NCI-H2227 (cell line): ENCODE data around the gene OPCML.

Experiments used
- DNase-seq: peaks from one replicate; lab custom pipeline; 2025; ENCODE audit not compliant: unreplicated experiment; lab: John Stamatoyannopoulos, UW

Gene OPCML

DNA sequence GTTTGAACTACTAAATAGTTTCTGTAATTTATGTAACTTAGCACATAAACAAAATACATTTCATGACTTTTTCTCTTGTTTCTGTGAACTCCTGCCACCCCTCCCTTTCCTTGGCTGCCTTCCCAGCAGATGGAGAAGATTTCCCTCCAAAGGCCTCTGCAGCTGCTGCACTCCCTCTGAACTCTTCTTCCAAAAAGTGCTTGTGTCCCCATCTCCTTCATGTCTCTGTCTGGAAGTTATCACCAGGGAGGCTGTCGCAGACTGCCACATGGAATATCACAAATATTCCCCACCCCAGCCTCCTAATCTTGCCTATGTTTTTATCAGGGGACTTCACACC is 1068.3 kb downstream of the OPCML start:
- no peak for DNase-seq

DNA sequence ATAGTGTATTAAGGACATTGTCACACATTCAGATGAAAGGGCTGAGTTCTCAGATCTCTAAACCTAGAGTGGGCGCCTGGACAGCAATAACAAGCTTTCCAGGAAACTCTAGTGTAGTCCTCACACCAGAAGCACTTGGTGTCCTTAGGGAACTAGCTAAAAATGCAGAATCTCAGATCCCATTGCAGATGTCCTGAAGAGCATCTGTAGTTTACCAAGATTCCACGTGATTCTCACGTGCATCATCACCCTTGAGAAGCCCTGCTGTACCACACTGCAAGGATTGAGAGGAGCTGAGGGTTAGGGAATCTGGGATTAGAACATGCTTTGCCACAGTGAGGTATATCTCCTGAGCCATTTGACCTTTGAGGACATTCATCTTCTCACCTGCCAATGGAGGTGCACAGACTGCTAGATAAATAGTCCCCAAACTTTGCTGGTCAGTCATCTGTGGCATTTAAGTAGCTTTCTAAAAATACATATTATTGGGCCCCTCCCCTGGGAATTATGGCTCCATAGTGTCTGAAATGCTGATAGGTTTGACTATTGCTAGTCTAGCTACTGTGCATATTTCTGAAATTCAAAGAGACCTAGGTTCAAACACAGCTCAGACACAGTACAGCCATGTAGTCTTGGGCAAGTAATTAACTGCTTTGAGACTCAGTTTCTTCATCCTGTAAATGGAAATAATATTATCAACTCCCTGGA is 1068.9 kb downstream of the OPCML start:
- DNase-seq = no peak

DNA sequence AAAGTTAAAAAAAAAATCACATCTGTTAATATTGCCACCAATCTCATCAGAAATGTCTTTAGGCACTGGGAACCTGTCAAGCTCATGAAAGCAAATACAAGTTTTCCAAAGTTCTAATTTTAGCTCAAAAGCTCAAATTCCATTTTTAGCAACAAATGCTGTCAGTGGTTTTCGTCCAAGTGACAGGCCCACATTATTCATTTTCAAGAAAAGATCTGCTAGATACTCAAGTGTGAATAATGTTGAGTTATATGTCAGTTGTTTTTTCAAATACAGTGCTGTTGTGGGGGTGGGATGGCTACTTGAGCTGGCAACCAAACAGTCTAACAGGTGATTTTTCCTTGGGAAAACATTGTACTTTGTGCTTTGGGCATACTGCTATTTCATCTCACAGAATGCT is 1072.6 kb downstream of the OPCML start:
- no peak for DNase-seq

DNA sequence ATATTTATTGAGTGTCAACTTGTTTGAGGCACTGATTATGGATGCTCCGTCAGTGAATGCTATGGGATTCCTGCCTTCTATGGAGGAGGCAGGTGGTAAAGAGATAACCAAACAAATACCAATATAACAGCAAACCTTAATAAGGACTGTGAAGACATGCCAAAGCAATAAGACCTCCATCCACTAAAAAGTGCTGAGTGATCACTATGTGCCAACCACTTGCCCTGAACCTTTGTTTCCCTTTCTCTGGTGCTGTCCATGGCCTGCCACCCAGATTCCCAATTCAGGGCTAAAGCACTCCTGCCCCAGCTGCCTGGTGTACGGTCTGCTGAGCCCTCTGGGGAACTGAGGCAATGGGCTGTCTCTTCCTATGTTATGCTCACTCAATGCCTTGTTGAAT is 1074.9 kb downstream of the OPCML start:
- DNase-seq = no peak

DNA sequence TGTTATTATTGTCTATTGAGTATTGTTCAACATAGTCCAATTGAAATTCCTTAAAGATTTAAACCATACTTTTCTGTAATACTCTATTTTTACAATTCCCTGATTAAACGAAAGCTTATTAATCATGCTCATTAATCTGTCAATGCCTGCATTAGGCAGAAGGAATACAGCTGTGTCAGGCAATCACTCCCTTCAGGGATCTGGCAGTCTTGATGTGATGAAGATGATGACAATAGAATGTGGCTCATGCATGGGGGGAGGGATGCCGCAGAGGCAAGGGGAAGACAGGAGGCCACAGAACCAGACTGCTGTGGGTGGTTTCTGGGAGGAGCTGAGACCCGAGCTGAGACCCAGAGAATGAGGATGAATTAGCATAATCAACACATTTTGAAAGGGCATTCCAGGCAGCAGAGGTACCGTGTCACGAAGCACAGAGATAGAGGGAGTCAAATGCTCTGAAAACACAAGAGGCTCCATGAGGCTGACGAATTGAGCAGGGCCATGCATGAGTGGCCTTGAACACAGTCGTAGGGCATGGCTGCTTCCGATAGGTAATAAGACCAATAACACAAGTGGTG is 1075.5 kb downstream of the OPCML start:
- no peak for DNase-seq

DNA sequence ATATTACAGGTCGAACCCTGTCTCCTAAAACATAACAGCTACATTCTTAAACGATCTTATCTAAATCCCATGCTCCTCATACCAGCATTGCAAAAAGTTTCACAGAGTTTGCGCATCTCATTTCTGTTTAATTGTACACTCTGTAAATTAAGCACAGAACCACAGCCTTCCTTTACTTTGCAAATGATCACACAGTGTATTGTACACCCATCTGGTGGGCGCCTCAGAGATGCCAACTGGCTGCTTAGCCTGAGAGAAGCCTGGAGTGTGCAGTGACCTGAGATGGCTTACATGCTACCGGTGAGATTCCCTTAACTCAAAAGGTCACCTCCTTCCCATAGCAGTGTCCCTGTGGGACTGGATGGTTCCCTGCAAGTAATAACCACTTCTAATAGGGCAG is 1077.3 kb downstream of the OPCML start:
- no peak for DNase-seq

DNA sequence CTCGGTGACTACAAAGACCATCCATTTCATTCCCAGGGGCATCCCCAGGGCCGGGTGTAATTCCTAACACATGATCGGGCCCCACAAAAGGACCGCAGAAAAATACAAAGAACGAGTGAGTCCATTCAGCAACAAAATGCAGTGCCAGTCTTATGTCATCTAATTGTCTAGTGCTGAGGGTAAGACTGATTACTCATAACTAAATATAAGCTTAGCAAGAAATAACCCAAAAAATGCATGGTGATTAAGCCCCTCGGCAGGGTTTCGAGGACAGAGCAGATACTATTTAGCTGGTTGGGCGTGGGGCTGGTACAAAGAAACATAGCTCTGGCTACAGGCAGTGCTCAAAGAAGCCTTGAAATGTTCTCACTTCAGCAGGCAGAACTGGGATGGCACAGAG is 1078.9 kb downstream of the OPCML start:
- no peak for DNase-seq

DNA sequence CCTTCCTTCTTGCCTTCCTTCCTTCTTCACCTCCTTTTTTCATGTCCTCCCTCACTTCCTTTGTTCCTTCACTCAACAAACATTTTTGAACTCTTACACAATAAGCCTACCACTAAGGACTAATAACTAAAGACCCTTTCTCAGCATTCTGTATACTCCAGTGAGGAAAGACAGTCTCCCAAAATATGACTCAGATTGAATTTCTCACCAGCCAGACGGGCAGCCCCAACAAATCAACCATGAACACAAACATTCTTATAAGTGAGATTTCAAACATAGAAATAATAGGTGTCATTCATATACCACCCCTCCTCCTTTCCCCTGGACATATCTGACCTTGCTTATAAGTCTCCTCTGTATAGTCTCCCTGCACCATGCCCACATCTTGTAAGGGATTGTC is 1079.7 kb downstream of the OPCML start:
- DNase-seq = no peak

DNA sequence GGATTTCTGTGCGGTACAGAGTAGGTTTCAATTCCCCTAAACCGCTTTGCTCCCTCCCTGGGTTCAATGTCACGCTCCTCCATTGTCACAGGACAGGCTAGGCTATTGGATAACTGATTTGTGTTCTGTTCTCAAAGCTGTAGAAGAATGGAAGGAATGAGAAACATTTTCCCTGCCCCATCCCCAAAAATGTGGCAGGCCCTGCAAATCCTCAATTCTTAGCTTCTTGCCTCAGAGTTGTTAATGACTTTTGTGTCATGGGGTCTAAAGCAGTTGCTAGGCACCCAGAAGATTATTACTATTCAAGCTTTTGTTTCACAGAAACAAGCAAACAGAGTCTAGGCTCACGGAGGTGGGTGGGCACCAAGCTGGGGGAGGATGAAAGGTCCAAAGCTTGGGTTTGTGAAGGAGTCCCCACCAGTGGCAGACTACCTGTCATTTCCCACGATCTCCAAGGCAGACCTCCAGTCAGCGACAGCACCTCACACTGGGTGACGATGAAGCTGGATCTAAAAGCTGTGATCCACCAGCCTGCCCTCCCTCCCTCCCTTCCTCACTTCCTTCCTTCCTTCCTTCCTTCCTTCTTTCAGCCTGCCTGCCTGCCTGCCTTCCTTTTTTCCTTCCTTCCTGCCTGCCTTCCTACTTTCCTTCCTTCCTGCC is 1080.2 kb downstream of the OPCML start:
- no peak for DNase-seq

DNA sequence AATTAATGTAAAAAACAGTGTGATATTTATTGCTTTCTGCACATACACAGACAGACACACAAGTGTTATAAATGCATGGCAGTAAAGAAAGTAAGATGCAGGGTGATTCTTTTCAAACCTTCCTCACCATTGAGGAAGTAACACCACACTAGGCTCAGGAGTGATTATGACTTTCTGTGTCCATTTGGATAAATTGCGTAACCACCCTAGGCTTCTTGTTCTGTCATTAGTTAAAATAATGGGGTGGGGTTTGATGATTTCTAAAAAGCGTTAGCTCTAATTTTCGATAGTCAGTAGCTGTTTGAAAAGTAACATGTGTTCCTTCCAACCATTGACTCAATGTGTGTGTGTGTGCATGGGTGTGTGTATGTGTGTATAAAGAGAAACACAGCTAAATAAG is 1081.7 kb downstream of the OPCML start:
- DNase-seq = no peak

DNA sequence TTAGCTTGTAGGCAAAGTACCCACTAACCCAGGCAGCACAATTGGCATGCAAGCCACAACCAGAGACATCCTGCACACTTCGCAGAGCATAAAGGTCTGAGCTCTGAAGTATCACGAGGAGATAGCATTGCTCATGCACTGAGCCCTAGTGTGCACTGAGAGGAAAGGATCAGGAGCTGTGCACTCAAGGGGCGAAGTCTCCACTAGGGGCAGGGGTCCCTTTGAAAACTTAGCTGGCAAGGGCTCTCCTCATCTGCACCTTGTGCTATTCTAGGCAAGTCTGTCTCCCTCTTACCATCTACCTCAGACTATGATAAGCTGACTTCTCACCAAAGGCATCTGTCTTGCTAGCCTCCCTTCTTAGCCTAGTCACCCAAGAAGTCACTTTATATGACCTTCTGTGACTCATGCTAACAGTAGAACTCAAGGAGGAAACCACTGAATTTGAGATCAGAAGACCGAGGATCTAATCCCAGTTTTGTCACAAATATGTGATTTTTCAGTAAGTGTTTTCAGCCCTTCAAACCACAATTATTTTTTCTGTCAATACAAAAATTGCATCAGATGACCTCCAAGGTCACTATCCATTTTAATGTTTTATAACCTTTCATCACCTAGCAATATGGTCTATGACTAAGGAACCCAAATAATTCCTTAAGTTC is 1083.8 kb downstream of the OPCML start:
- DNase-seq = no peak

DNA sequence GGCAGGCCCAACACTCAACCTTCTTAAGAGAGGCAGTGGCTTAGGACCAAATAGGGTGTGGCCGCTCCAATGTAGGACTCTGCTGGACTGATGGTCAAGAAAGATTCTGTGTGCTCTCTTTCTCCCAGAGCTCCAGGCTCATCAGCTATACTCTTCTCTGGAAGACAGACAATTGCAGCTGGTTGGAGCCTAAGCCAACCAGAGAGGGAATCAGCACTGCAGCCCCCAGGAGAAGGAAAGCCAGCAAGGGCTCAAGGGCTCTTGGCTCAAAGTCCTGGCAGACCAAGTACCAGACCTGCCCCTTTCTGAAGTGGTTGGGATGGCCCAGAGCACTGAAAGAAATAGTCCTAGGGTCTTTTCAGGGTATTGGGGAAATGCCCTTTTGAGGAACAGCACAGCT is 1084.5 kb downstream of the OPCML start:
- no peak for DNase-seq

DNA sequence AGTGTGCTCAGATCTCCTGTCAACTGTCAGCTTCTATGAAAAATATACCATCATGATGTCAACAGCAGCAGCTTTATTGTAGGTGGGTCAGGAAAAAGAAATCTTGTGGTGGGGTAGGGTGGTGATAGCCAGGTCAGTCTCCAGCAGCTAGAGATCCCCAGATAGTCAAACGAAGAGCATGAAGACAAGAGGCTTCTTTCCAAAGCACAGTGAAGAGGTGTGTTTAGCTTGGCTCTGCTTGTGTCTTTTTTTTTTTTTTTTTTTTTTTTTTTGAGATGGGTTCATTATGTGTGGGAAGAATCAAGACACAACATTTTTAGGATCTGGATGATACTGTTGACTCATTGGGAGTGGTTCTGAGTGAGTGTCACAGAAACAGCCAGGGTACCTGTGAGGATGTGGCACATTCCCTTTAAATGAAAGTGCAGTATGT is 1086.4 kb downstream of the OPCML start:
- DNase-seq = no peak

DNA sequence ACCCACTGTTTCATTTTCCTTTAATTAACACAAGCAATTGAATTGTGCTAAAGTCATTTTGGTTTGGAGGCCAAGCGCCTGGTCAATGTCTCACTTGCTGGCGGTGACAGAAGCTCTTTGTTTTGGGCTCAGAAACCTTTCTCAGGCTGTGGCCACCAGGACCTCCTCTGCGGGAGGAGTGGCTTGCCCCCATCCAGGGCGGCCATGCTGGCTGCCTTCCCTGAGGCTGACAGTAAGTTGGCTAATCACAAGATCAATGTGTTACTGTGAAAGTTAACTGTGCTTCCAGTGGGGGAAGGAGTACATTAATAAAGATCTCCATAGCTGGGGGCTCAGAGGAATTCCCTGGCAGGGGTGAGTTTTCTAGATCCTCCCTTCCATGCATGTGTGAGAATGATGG is 1087.4 kb downstream of the OPCML start:
- DNase-seq = no peak

DNA sequence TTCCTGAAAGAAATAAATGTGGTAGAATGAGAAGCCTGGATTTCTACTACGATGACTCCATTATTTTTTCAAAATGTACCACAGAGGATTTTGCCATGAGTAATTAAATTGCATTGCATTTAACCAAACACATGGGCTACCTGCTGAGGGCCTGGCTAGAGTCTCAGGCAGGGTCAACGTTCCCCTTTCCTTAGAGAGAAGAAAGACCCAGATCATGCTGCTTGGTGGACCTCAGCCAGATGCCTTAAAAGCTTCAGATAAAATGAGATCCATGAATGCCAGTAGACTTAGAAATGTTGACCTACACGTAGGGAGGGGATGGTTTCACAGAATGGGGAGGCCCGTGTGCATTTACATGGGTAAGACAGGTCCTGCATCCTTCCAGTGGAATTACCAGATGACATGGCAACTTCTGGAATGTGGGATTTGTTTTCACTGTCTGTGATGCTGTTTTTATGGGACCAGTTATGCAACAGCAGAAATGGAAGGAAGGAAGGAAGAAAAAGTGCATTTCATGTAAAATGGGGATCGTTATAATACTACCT is 1092.5 kb downstream of the OPCML start:
- DNase-seq = no peak

DNA sequence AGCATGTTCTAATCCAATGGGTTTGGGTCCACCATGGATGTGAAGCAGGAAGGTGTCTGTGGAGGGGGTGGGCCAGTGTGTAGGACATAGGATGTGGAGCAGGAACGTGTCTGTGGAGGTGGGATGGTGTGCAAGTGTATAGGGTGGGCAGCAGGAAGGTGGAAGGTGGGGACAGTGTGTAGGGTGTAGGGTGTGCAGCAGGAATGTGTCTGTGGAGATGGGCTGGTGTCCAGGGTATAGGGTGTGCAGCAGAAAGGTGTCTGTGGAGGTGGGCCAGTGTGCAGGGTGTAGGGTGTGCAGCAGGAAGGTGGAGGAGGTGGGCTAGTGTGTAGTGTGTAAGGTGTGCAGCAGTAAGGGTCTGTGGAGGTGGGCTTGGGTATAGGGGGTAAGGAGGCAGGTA is 1093.9 kb downstream of the OPCML start:
- no peak for DNase-seq

DNA sequence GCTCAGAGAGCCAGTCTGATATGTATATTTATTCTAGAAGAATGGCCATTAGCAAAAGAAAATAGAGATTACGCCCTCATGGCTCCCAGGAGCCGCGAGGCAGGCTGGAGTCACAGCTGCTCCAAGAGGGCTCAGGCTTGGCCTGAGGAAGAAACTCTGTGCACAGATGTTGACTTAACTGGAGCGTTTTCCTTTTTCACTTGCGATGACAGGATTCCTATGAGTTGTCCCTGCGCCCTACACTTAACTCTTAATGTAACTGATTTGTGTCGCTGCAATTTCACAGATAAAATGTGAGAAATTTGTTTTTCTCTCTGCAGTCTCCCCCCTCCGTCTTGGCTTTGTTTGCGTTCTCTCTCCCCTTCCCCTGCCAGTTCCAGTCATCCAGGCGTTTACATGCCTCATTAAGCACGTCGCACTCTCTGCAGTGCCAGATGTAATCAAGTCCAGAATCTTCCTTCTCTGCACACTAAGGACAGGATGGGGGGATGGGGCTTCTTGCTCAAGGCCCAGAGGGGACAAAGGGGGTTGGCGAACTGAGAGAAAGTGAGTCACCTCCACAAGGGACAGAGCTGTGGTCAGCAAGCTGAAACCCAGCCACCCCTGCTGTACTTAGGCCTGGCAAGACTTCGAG is 1101.8 kb downstream of the OPCML start:
- no peak for DNase-seq

DNA sequence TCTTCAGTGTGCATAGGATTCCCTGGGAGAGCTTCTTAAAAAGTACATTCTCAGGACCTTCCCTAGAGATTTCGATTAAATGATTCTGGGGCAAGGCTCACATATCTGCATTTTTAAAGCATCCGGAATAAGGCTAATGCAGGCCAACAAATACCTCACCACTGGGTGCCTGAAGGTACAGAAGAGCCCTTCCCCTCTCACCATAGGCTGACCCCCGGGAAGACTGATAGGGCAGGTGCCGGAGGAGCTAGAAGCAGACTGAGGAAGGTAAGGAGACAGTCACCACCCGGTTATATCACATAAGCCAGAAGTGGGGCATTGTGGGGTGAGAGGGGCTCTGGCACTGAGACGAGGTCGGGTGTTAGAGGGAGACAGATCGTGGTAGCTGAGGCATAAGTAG is 1102.6 kb downstream of the OPCML start:
- no peak for DNase-seq

DNA sequence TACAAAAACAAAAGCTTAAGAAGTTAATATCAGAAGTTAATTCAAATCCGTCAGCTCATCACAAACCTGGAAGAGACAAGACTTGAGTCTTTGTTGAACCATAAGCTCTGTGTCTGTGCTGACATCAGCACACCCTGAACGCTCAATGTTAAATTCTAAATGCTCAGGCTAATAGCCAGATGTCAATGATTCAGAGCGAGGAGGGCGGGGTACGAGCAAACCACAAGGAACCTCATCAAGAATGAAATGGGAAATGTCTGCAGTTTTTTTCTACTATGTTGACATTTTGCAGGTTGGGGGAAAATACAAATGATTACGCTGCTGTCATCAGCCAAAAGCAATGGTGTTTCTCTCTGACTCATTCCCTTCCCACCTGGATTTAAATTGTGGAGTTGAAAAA is 1104.7 kb downstream of the OPCML start:
- no peak for DNase-seq

DNA sequence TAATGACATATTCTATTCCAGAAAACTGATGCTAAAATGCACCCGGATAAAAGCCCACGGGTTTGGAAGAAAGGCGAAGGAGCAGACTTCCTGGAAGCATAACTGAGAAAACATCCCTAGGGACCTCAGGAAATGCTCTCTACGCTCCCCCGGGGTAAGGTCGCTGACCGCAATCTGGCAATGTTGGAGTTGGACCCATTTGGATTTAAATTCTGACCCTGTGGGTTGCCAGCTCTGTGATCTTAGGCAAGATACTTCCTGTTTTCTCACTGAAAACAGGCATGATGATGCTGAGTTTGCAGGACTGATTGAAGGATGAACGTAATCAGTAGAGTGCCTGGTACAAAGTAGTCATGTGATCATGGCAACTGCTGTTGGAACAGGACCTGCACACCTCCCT is 1107.9 kb downstream of the OPCML start:
- DNase-seq = no peak

DNA sequence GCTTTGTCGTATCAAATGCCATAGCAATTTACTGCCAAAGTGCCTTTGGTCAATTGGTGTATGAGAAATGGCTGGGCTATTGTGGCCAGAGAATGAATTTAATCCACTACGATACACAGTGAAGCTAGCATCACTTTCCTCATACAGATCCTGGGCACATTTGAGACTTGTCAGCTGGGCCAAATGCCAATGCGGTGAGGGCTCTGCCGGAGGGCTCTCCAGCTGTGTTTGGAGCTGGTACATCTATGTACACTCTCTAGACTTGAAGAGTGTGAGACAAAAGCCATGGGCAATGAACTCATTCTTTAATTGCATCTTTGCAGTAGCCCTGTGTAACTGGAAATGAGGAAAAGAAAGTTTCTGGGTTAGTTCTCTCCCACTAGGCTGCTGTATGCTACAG is 1109.0 kb downstream of the OPCML start:
- no peak for DNase-seq
